Stomach smooth muscle (tissue), 2 donors: Measurements from ENCODE around the gene SHC3.
A peak's percentile ranks its signal among the peaks of the same experiment; 100 is the strongest.

ENCODE experiments used
- H3K27ac ChIP-seq: one replicate; pipeline ENCODE4 v1.7.0; 2013; ENCODE audit warnings: mild to moderate bottlenecking, low read length, inconsistent platforms
- H3K27me3 ChIP-seq, 2 donors: one replicate each; pipeline ENCODE4 v1.7.0; 2013; ENCODE audit warnings: low read length in 2 of 2; ENCODE audit not compliant: insufficient read depth in 2 of 2, control insufficient read depth in 1 of 2
- H3K36me3 ChIP-seq, 2 donors: one replicate each; pipeline ENCODE4 v1.7.0; 2013; ENCODE audit warnings: low read length in 2 of 2; ENCODE audit not compliant: control insufficient read depth in 2 of 2, insufficient read depth in 2 of 2
- H3K4me1 ChIP-seq: one replicate; pipeline ENCODE4 v1.7.0; 2013; ENCODE audit warnings: low read length; ENCODE audit not compliant: control insufficient read depth, insufficient read depth
- H3K4me3 ChIP-seq, 2 donors: one replicate each; pipeline ENCODE4 v1.7.0; 2013; ENCODE audit warnings: low read length in 2 of 2
- H3K9ac ChIP-seq, 2 donors: one replicate each; pipeline ENCODE4 v1.7.0; 2013; ENCODE audit warnings: low read length in 2 of 2, mild to moderate bottlenecking in 1 of 2
- H3K9me3 ChIP-seq, 2 donors: one replicate each; pipeline ENCODE4 v1.7.0; 2013; ENCODE audit warnings: low read length in 2 of 2; ENCODE audit not compliant: control insufficient read depth in 2 of 2
- donor health status: healthy.
- donor health status: Pancreatic carcinoma.

Gene SHC3

DNA sequence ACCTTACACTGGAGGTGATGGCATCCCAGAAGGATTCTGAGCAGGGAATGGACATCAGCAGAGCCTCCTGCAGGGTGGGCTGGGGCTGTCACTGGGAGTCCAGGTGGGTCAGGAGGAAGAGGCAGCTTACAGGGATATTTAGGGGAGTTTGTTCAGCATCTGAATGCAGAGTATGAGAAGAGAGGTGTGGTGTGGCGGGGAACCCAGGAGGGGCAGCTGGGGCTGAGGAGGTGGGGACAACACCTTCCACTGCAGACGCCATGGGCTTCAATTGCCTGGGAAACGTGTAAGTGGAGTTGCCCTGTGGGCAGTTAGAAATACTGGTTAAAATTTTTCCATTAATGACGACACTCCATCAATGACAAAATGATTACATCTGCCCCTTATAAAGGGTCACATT lies 153.9 kb downstream of the SHC3 start:
- Histone ChIP-seq H3K36me3 (no peaks in the 10 kb centered on the region), H3K9ac (no peak overlapping the region), H3K4me1 (peaks cover 10% of the 10 kb centered on the region), H3K27me3 (no peaks in the 10 kb centered on the region), H3K27ac (no peak overlapping the region), H3K4me3 (no peak overlapping the region), H3K9me3 (no peaks in the 10 kb centered on the region)

DNA sequence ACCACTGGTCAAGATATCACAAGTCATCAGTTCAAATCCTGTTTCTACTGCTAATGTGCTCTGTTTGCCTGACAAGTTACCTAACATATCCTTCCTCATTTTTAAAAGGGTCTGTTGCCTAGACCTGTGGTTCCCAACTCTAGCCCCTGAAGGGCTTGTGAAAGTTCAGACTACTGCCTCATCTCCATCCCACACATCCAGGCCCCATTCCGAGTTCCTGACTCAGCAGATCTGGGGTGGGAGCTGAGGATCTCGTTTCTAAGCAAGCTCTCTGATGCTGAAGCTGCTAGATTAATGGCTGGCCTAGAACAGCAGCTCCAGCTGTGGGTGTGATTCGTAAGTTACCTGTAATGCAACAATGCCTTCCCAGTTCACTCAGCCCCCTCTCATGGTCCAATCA lies 154.9 kb downstream of the SHC3 start:
- Histone ChIP-seq H3K9ac (no peak overlapping the region), H3K4me3 (no peak overlapping the region), H3K9me3 (no peaks in the 10 kb centered on the region), H3K4me1 (peaks cover 10% of the 10 kb centered on the region), H3K27ac (no peak overlapping the region), H3K27me3 (no peaks in the 10 kb centered on the region), H3K36me3 (no peaks in the 10 kb centered on the region)

DNA sequence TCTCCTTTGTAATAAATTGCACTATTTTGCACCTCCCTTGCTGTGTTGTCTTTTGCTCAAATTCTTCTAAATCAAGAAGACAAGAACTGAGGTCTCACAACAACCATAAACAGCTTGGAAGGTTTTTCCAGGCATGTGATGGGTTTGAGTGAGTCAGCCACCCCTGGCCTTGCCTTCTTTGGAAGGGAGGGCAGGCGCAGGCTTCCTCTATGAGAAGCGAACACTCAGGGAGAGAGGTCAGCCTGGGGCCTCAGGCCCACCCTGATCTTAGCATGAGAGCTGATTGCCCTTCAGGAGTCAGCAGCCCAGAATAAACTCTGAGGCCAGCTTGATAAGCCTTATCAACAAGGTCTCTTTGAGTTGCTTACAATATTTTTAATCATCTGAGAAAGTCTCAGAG lies 155.7 kb downstream of the SHC3 start:
- no peak overlapping the region for H3K4me3 ChIP-seq
- H3K27me3 ChIP-seq = no peaks in the 10 kb centered on the region
- H3K36me3 ChIP-seq = no peaks in the 10 kb centered on the region
- H3K4me1 ChIP-seq = peaks cover 10% of the 10 kb centered on the region
- no peaks in the 10 kb centered on the region for H3K9me3 ChIP-seq
- H3K27ac ChIP-seq = no peak overlapping the region
- H3K9ac ChIP-seq = no peak overlapping the region

DNA sequence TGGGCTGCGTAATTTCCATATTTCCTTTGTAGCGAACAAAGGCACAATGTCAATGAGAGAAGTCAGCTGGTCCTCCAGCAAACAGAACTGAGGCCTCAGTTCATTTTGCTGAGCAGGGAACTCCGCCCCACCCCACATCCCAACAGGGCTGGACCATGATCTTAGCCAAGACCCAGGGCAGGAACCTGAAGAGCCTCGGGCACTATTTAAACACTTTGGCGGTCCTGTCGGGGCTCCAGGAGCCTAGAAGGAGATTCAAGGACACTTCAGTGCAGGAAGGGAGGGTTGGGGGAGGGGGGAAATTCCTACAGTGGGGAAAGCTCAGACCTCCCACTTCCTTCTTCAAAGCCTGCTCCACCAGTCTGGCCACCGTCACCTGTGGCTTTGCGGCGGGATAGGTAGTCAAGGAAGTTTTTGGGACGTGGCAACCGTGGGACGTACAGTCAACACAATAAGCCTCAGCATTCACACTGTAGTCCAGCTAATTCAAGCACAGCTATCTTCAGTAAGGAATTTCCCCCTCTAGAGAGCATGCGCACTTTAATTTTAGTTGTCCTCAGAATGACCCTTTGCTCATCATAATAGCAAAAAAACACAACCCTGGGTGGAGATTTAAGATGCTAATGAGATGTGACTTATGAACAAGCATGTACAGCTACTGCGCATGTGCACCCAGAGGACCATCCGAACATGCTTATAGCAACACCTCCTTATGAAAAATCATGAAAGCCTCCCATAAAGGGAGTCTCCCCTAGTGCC lies 156.4 kb downstream of the SHC3 start:
- peaks cover 10% of the 10 kb centered on the region for H3K4me1 ChIP-seq
- no peaks in the 10 kb centered on the region for H3K36me3 ChIP-seq
- peak overlapping the region; percentile 11 for H3K27ac ChIP-seq
- H3K9ac ChIP-seq = no peak overlapping the region
- no peaks in the 10 kb centered on the region for H3K9me3 ChIP-seq
- no peaks in the 10 kb centered on the region for H3K27me3 ChIP-seq
- H3K4me3 ChIP-seq = no peak overlapping the region

DNA sequence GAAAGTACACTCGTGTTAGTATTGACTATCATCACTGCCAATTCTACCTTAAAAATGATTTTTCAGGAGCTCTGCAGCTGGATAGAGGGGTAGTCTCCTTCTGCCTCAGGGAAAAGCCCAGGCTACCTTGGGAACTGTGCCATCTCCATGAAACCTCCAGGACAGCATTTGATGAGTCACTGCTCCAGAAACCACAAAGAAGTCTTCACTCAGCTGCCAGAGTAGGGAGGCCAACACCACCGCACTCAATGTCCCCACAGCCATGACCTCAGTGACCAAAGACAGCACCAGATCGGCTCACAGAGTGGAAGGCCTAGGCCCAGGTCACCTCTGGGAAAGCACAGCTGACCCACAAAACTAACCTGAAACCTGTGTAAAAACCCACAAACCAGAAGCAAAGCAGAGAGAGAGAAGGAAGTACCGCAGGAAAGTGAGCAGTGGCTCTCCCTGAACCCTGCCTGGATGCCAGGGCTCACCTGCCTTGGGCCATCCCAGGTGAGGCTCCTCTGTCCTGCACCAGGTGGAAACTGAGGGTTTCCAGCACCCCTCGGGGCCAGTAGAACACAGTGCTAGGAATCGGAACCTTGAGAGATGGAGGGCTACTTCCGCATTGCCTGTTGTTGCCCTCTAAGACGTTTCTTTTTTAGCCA lies 157.3 kb downstream of the SHC3 start:
- Histone ChIP-seq H3K9ac (no peak overlapping the region), H3K36me3 (no peaks in the 10 kb centered on the region), H3K27ac (peak overlapping the region; percentile 11), H3K4me3 (no peak overlapping the region), H3K4me1 (peaks cover 10% of the 10 kb centered on the region), H3K27me3 (no peaks in the 10 kb centered on the region), H3K9me3 (no peaks in the 10 kb centered on the region)

DNA sequence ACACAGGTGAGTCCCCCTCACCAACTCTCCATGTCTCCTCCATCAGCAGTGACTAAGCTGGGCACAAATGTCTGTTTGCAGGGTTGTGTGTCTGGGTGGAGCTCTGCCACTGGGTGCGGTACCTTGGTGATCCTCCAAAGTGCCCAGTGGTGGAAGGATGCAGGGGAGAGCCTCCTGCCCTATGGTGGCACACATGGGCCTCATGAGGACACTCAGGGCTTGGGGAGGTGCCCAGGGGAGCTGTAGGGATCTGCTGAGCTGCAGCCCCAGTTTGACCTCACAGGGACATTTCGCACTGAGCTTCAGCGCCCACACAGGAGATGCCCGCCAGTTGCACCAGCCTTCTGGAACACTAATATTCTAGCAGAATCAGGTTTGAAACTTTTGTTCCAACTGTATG lies 157.9 kb downstream of the SHC3 start:
- Histone ChIP-seq H3K4me1 (peaks cover 10% of the 10 kb centered on the region), H3K27me3 (no peaks in the 10 kb centered on the region), H3K9ac (no peak overlapping the region), H3K4me3 (no peak overlapping the region), H3K36me3 (no peaks in the 10 kb centered on the region), H3K9me3 (no peaks in the 10 kb centered on the region), H3K27ac (no peak overlapping the region)

DNA sequence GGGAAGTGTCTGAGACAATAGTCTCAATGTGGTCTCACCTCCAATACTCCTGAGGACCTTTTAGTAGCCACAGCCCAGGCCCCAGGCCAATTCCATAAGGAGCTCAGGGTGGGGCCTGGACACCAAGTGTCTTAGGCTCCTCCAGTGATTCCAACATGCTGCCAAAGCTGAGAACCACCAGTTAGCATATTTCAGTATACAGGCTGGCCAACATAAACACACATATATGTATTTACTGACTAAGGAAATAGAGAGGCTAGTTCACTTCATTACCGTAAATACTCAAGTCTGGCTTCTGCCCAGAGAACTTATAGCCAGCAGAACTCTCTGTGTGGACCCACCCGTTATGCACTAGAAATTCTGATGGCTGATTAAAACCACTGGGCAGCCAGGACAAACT lies 163.3 kb downstream of the SHC3 start:
- H3K4me3 ChIP-seq = no peak overlapping the region
- H3K9me3 ChIP-seq = no peaks in the 10 kb centered on the region
- H3K4me1 ChIP-seq = no peaks in the 10 kb centered on the region
- no peaks in the 10 kb centered on the region for H3K36me3 ChIP-seq
- no peak overlapping the region for H3K9ac ChIP-seq
- H3K27ac ChIP-seq = no peak overlapping the region
- H3K27me3 ChIP-seq = no peaks in the 10 kb centered on the region

DNA sequence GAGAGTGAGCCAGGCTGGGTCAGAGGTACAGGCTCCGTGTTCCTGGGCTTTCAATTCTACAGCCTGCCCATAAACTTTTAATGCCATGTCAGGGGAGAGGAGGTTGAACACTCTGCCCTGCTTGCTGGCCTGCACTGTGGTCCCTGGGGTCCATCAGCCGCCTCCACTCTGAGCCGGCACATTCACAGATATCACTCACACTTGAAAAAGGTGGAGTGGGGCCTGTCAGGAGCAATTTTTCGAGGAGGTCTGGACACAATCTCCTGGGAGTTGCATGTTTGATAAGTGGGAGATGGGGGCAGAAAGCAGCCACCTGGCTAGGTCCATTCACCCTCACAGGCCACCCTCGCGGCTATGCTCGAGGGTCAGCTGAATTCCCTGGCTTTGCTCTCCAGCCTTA lies 164.5 kb downstream of the SHC3 start:
- H3K4me3 ChIP-seq = no peak overlapping the region
- H3K36me3 ChIP-seq = no peaks in the 10 kb centered on the region
- no peaks in the 10 kb centered on the region for H3K4me1 ChIP-seq
- H3K27ac ChIP-seq = no peak overlapping the region
- no peaks in the 10 kb centered on the region for H3K27me3 ChIP-seq
- H3K9ac ChIP-seq = no peak overlapping the region
- no peaks in the 10 kb centered on the region for H3K9me3 ChIP-seq

DNA sequence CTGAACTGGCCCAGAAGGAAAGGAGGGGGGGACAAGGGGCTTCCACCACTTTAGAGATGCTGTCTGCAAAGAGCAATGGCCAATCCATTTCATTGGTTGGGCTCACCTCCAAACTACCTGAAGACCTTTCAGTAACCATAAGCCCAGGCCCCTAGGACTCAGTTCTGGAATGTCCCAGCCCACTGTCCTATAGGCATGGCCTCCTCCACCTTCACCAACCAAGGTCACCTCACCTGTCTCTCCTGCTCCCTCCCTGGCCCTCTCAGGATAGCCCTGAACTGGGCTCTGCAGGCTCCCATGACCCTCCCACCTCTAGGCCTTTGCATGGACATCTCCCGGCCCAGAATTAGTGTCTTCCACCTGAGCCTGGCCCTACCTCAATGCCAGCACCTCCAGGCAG lies 165.0 kb downstream of the SHC3 start:
- Histone ChIP-seq H3K27me3 (no peaks in the 10 kb centered on the region), H3K36me3 (no peaks in the 10 kb centered on the region), H3K27ac (no peak overlapping the region), H3K4me3 (no peak overlapping the region), H3K9me3 (no peaks in the 10 kb centered on the region), H3K9ac (no peak overlapping the region), H3K4me1 (no peaks in the 10 kb centered on the region)

DNA sequence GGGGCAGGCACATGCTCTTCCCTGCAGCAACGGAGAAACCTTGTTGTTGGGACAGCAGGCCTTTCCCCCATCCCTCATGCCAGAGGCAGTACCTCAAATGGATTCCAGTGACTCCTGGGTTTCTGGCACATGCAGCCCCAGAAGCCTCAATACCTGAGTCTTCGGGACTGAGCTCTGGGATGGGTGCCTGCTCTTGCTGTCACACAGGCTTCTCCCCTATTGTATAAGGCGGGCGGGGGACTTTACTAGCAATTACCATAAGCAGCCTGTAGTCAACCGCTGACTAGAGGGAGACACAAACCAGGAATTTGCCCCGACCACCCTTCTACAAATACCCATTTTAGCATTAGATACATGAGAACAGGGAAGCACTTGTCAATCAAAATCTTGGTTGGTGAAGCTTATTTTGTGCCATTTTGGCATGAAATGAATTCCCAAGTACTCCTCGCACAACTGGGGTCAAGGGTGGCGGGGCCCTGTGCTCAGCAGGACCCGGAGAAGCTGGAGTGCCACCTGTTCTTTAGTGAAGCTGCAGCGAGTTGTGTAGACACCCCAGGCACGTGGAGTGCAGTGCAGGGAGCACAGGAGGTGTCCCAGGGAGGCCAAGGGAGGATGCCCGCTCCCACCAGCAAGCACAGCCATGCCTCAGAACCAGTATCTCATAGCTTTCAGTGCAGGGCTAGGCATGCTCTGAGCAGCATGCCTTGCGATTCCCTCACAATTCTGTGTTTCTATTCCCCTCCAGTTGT lies 166.2 kb downstream of the SHC3 start:
- H3K36me3 ChIP-seq = no peaks in the 10 kb centered on the region

DNA sequence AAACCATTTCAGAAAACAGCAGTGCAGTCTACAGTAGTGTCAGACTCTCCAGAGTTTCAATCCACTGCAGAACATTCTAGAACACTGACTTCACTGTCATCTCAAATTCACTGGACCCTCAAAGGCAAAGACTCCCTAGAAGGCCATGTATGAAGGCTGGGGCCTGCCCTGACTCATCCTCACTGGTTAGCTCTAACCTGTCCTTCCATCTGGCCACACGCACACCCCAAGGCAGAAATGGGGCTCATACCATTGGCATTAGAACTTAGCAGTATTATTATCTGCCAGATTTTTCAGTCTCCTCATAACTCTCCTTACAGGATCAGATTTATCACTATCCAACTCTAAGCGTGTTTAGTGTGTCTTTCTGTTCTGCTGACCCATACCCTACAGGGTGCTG lies 166.9 kb downstream of the SHC3 start:
- Histone ChIP-seq H3K9ac (no peak overlapping the region), H3K27me3 (no peaks in the 10 kb centered on the region), H3K4me3 (no peak overlapping the region), H3K27ac (no peak overlapping the region), H3K4me1 (no peaks in the 10 kb centered on the region), H3K9me3 (no peaks in the 10 kb centered on the region), H3K36me3 (peaks cover 0 to 2% of the 10 kb centered on the region in 2 donors)

More for the DNA sequence above, 166.2 kb downstream of the SHC3 start:
- Histone ChIP-seq H3K9ac (no peak overlapping the region), H3K4me3 (no peak overlapping the region), H3K9me3 (no peaks in the 10 kb centered on the region), H3K4me1 (no peaks in the 10 kb centered on the region), H3K27ac (no peak overlapping the region), H3K27me3 (no peaks in the 10 kb centered on the region)
